Measurements from ENCODE around the gene IL1B. TPM values are rescaled to one million over a fixed set of nuclear protein-coding genes. Genes with fewer than 3 reads are reported as not detected.

Gene IL1B
- total and polyA plus RNA-seq, 2 of the 8 experiments (the other 6 are each of a cell fraction or from before 2014, with no cell fraction given), result not detected

GRCh38 chr2:112848833-112849232 lies 12.3 kb upstream of the IL1B start:
- 59% methylated on average over 1 of the region's 1 CpG; no CpG with 5 or more reads in 1 of the 2 experiments for WGBS, 2 experiments (ENCODE audit: extremely low coverage in 1 of 2, insufficient coverage in 1 of 2, insufficient read length in 1 of 2, insufficient replicate concordance in 2 of 2, low coverage in 1 of 2, low lambda C conversion rate in 2 of 2, missing lambda C conversion rate in 1 of 2)
- Histone ChIP-seq H2BK15ac (ENCODE audit: low read length) (no peak overlapping the region), H3K9me3 (ENCODE audit: insufficient read depth in 2 of 2, low read depth in 1 of 2, low read length in 1 of 2) (peaks cover 0 to 7% of the 10 kb centered on the region in 2 experiments; a peak in 2 of 4 replicates), H3K4ac (replicated peaks; ENCODE audit: insufficient read length, low read depth, low read length) (no peak overlapping the region), H3K18ac (ENCODE audit: extremely low read depth, low read length) (no peak overlapping the region), H3K79me2 (ENCODE audit: control insufficient read depth in 1 of 2, insufficient read depth in 2 of 2, low read length in 2 of 2) (no peaks in the 10 kb centered on the region; a peak in 1 of 4 replicates), H2BK5ac (ENCODE audit: low read depth, low read length) (0 out of 2 replicates have a peak overlapping the region, but pooled peaks have one; percentile 37), H2AK5ac (ENCODE audit: low read depth, low read length) (no peak overlapping the region), H3K27ac (ENCODE audit: low read depth, low read length) (0 out of 2 replicates have a peak overlapping the region, but pooled peaks have one; percentile 14), H4K8ac (ENCODE audit: extremely low read depth, insufficient read depth, low read length) (no peak overlapping the region), H3K23ac (ENCODE audit: insufficient read length) (no peak overlapping the region), H3K14ac (ENCODE audit: insufficient read length) (no peak overlapping the region), H3K4me3 (ENCODE audit: extremely low read depth in 1 of 4, insufficient read depth in 2 of 4, low read depth in 3 of 4, low read length in 4 of 4) (no peak overlapping the region), H3K23me2 (ENCODE audit: low read depth, low read length) (no peaks in the 10 kb centered on the region), H3K36me3 (ENCODE audit: control insufficient read depth in 2 of 4, insufficient read depth in 4 of 4, low read length in 3 of 4) (0 out of 8 replicates have a peak, but pooled peaks cover 0 to 2% (median 0%) of the 10 kb centered on the region in 4 experiments), H4K91ac (replicated peaks; ENCODE audit: insufficient read length, low read length) (peak overlapping the region; percentile 40), H3K4me2 (ENCODE audit: insufficient read depth in 1 of 2, low read depth in 2 of 2, low read length in 2 of 2) (peak overlapping the region; percentile 0 to 46; a peak in 1 of 4 replicates), H3K56ac (replicated peaks; ENCODE audit: insufficient read length, low read depth, low read length) (no peak overlapping the region), H4K20me1 (replicated peaks in 1 of 2; ENCODE audit: control insufficient read depth in 1 of 2, insufficient read depth in 2 of 2, low read length in 2 of 2) (no peaks in the 10 kb centered on the region), H2BK20ac (ENCODE audit: low read length) (0 out of 2 replicates have a peak overlapping the region, but pooled peaks have one; percentile 91), H3K79me1 (ENCODE audit: low read depth, low read length) (no peaks in the 10 kb centered on the region), H4K5ac (ENCODE audit: insufficient read length, low read depth, low read length) (no peak overlapping the region), H3K9ac (replicated peaks in 1 of 4; ENCODE audit: extremely low read depth in 1 of 4, low read depth in 3 of 4, low read length in 3 of 4) (no peak overlapping the region), H3K27me3 (replicated peaks in 1 of 4; ENCODE audit: control insufficient read depth in 3 of 4, extremely low read depth in 1 of 4, insufficient read depth in 3 of 4, low read length in 3 of 4) (no peaks in the 10 kb centered on the region), H2BK12ac (ENCODE audit: low read depth, low read length) (no peak overlapping the region), H2BK120ac (replicated peaks; ENCODE audit: low read depth, low read length) (no peak overlapping the region), H3K4me1 (replicated peaks in 1 of 4; ENCODE audit: control insufficient read depth in 3 of 4, insufficient read depth in 4 of 4, low read length in 3 of 4) (peaks cover 3 to 19% (median 15%) of the 10 kb centered on the region in 4 experiments; a peak in 6 of 7 replicates), H2AFZ (ENCODE audit: low read length) (no peak overlapping the region)
- FAIRE-seq (no peak), DNase-seq (ENCODE audit: low read depth in 1 of 2, low spot score in 2 of 2) (no peak)
- TF ChIP-seq CBX5 (IDR thresholded peaks at IDR 0.05; ENCODE audit: low read depth, low read length), result no peak
- TF ChIP-seq RFX5 (IDR thresholded peaks at IDR 0.05; ENCODE audit: borderline replicate concordance, low read depth, low read length), result no peak
- TF ChIP-seq TAF1 (IDR thresholded peaks at IDR 0.05; ENCODE audit: low read depth, low read length), result no peak
- TF ChIP-seq GABPA (IDR thresholded peaks at IDR 0.05; ENCODE audit: borderline replicate concordance, insufficient read depth, low read length), result no peak
- no peak for TF ChIP-seq CEBPB (IDR thresholded peaks at IDR 0.05; ENCODE audit: low read depth, low read length)
- no peak for TF ChIP-seq HDAC2 (IDR thresholded peaks at IDR 0.05; ENCODE audit: borderline replicate concordance in 1 of 2, low read depth in 2 of 2, low read length in 2 of 2)
- no peak for TF ChIP-seq POLR2AphosphoS5 (IDR thresholded peaks at IDR 0.05; ENCODE audit: low read depth, low read length)
- TF ChIP-seq TCF12 (IDR thresholded peaks at IDR 0.05; ENCODE audit: low read depth, low read length), result no peak
- TF ChIP-seq MAX (IDR thresholded peaks at IDR 0.05), result no peak
- TF ChIP-seq NRF1 (IDR thresholded peaks at IDR 0.05; ENCODE audit: low read depth, low read length), result no peak
- TF ChIP-seq SP4 (IDR thresholded peaks at IDR 0.05; ENCODE audit: low read length), result no peak
- ChIA-PET CTCF (ENCODE audit: partially characterized antibody) (interaction anchor here (1.1 kb wide), 2 partner anchors 14 to 37 kb away, joined by 3 read pairs; no protein-coding TSS in a partner anchor), POLR2A (ENCODE audit: partially characterized antibody) (interaction anchor here (0.6 kb wide), 1 partner anchor 14 kb away, joined by 3 read pairs; no protein-coding TSS in a partner anchor)

Data from H1 (cell line).